GM18907 (cell line): ENCODE measurements around the gene CFAP45.

Experiments used
- ATAC-seq: cut with Tn5 transposase; IDR thresholded peaks from one replicate; pipeline ENCODE4 v1.9.1; 2021; ENCODE audit warnings: mild to moderate bottlenecking, moderate library complexity; ENCODE audit not compliant: unreplicated experiment

The CFAP45 gene

DNA sequence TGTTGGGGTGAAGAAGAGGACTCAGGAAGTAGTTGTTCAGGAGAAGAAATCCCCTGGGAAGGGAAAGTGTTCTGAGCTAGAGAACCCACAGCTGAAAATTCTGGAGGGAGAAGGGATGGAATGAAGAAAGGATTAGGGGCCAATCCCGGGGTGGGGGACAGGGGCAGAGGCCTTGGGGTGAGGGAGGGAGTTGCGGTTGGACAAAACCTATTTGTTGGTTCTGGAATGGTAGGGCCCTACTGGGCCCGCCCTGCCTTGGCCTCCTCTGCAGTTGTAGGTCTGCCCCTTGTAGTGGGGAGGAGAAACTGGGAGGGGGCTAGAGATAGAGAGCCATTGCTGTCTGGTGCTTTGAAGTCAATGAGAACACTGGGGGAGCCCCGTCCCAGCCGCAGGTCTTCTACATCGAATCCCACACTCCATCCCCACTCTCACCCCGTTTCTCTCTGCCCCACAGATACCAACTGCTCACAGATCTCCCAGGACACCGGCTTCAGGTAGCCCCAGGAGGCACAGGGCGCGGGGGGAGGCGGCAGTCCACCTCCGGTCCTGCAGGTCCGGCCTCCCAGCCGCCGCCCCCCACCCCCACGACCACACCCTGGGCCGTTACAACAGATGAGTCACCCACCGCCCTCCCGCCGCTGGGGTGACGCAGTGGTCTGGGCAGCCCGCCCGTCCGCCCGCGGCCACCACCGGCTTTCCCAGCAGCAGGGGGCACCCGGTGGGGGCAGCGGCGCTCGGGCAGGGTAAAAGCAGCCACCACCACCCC is 24.2 kb upstream of the CFAP45 start:
- ATAC-seq: no peak

GRCh38 chr1:159923203-159924024 is 23.4 kb upstream of the CFAP45 start:
- peak; percentile 35 for ATAC-seq

DNA sequence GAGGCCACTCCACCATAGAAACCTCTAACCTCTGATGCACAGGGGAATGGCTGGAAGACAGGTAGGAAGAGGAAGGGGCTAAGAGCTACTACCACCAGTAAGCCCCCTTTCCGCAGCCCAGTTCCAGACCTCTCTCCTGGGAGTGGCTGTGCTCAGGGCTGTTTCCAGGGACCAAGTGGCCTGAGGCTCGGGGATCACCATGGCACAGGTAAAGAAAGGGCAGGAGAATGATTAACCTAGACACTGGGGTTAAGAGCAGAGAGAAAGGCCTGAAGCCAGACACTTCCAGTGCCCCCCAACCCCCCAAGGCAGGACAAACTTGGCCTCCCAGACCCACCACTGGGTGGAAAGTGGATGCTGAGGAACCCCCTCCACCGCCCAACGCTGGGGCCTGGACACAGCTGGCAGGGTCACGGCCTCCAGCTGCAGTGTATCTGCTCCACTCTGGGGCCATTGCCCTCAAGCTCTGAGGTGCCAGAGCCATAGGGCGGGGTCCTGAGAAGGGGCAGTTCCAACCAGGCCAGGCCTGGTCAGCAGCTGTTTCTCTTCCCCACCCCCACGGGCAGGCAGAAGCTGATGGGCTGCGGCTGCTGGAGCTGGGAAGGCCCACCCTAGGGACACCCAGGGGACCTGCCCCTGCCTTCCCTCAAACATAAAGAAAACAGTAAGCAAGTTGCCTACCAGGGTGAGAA is 22.7 kb upstream of the CFAP45 start:
- peak; percentile 6 for ATAC-seq

DNA sequence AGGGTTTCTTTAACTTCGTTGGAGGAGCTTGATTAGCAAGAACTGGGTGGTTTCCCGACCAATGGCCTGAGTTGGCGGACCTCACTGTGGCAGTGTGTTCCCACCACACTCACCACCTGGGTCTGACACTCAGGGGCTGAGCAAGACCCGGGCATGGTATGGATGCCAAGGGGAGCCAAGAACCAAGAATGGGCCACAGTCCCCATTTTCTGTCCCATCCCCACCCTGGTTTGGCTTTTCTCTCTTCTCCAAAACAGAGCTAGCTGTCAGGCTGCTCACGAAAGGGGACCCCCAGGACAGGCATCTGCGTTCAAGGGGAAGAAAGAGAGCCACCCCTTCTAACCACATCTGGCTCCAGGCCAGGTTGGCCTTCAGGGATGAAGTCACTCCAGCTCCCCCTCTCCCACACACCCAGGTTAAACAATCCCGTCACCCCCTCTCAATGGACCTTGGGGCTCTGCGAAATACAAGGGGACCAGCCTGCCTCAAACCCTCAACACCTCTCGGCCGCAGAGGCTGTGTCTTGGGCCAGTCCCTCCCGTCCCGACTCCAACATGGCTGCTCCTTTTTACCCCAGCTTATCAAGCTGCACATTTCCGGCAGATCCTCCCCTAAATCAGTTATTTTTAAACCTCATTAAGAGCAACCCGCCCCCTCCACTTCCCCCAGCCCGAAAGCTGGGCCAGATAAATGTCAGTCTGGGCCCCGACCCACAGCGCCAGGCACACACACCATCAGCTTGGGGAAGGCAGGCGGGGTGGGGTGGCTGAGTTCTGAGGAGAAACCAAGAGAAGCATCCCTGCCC is 21.9 kb upstream of the CFAP45 start:
- ATAC-seq: peak; percentile 25

- ATAC-seq: peak; percentile 24
Observed at GRCh38 chr1:159921251-159921650, 21.3 kb upstream of the CFAP45 start.

DNA sequence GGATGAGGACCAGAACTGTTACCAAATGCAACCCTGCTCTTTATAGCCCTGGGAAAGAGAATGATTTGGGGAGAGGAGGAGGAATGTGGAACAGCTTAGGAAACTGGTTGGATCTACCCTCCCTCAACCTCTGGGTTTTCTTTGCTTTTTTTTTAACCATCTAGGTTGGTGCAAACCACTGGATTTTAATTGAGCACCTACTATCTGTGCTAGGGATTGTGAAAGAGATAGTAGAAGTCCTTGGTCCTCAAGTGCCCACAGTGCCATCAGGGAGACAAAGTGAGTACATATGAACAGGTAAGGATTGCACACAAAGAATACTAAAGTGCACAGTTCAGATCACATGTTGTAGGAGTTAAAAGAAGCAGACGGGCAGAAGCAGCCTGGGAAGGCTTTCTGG is 20.7 kb upstream of the CFAP45 start:
- no peak for ATAC-seq

GRCh38 chr1:159920202-159920601 is 20.2 kb upstream of the CFAP45 start:
- ATAC-seq: no peak

DNA sequence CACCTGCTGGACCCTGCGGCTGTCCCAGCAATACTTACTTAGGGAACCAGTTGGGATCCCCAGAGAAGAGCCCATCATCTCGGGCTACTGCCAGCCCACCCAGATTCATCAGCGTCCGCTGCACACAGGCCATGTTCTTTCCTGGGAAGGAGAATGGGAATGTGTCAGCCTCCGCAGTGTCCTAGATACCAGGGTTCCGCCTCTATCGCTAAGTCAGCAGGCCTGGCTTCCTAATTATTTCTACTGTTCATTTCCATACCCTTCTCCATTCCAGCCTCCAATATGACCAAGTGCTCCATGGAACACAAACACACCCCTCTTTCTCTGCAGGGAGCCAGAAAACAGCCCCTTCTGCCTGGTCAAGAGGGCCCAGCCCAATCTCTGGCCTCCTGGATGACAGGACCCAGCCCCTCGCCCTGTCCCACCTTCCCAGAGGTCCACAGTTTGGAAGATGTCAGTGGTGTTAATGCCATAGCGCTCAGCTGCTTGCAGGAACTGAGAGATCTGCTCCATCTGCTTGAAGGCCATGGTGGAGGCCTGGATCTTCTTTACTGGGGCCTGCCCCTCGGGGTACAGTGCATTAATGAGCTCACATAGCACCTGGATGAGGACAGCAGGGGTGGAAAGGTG is 19.4 kb upstream of the CFAP45 start:
- ATAC-seq: no peak

- no peak for ATAC-seq
Observed at GRCh38 chr1:159918352-159919200, 18.6 kb upstream of the CFAP45 start.

DNA sequence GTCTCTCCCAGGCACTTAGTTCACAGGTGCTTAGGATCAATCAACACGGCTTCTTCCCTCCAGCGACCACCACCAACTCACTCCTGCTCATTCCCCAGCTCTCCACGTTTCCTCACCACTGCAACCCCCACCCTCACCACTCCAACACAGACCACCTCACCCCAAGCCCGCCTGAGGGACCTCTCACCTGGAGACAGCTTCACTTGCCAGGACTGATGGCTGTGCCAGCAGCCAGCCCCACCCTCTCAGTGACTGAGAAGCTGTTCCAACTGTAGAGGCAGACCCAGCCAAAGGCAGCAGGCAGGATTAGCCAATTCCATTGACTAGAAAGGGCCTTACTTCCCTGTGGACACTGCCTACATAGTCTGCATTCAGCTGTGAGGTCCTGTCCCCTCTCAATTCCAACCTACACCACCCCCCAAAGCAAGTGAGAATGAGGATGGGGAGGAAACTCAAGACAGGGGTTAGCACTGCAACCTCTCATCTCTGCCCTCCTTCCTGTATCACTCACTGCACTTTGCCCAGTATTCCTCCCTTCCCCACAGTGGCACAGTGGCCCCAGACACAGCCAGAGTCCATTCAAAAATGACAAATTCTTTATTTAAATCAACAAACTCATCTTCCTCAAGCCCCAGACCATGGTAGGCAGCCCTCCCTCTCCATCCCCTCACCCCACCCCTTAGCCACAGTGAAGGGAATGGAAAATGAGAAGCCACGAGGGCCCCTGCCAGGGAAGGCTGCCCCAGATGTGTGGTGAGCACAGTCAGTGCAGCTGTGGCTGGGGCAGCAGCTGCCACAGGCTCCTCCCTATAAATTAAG is 17.8 kb upstream of the CFAP45 start:
- no peak for ATAC-seq

GRCh38 chr1:159916242-159917051 is 16.5 kb upstream of the CFAP45 start:
- ATAC-seq: no peak

DNA sequence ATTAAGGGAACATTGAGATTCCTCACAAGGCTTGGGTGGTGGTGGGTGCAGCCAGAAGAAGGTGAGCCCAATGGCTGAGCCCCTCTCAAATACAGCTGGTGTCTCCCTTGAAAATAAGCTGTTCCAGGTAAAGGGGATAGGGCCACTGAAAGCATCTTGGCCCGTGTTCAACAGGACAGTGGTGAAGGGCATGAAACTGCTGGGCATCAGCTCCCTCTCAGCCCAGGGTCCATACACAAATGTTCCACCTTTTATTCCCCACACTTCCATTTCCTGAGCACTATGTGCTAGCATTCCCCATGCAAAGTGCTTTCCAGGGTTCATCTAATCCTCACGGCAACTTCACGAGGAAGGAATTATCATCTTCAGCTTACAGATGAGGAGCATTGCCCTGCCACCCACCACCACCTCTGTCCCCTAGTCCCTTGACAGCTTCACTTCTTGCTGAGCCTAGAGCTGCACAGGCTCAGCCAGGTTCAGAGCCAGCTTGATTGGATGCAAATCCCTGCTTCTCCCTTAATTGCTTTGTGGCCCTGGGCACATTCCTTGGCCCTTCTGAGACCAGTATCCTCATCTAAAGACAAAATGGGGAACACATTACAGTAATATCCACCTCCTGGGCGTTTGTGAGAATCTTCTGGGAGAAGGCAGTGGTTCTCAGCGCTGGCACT is 15.7 kb upstream of the CFAP45 start:
- no peak for ATAC-seq

DNA sequence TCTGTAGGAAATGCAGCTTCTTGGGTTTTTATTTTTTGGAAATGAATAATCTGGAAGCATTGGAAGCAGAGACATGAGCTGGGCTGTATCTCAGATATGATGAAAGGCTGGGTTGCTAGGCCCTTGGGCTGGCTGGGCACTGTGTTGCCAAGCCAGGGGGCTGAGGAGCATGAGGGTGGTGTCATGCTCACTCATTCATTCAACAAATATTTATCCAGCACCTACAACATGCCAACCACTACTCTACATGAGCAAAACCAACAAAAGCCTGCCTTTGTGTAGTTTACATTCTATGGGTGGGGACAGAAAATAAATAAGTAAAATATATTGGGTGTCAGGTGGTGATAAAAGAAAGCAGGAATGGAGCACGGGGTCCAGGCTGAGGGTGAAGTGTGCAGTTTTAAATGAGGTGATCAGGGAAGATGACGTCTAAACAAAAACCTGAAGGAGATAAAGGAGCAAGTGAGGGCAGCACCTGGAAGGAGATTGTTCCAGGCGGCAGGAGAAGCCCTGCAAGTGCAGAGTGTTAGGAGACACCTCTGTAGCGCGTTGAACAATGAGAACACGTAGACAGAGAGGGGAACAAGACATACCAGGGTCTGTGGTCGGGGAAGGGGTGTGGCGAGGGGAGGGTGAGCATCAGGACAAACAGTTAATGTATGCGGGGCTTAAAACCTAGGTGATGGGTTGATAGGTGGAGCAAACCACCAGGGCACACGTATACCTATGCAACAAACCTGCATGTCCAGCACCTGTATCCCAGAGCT is 14.5 kb upstream of the CFAP45 start:
- ATAC-seq: no peak

- ATAC-seq: no peak
Observed at GRCh38 chr1:159913451-159914192, 13.7 kb upstream of the CFAP45 start.

GRCh38 chr1:159911326-159912070 is 11.5 kb upstream of the CFAP45 start:
- ATAC-seq: no peak
